AG10803 (cell line): Measurements from ENCODE around the gene ADGRB3.

Experiments
- DNase-seq: peaks from one replicate; pipeline ENCODE4 v3.0.0; 2010; ENCODE audit warnings: low read depth
- H3K4me3 ChIP-seq: 2 replicates; pipeline ENCODE4 v1.5.1; 2011; ENCODE audit warnings: mild to moderate bottlenecking, low read length, control low read depth
- CTCF ChIP-seq: conservative IDR thresholded peaks from 2 replicates; pipeline ENCODE4 v1.5.1; 2011; ENCODE audit warnings: mild to moderate bottlenecking, low read length, control low read depth, inconsistent platforms

The ADGRB3 gene

GRCh38 chr6:68993911-68994310 is 358.8 kb downstream of the ADGRB3 start:
- no peak for DNase-seq
- no peak for TF ChIP-seq CTCF
- H3K4me3 ChIP-seq: no peak overlapping the region

- no peak overlapping the region for H3K4me3 ChIP-seq
- no peak for DNase-seq
- no peak for TF ChIP-seq CTCF
These were observed 359.4 kb downstream of the ADGRB3 start for GRCh38 chr6:68994521-68994920.

- H3K4me3 ChIP-seq: no peak overlapping the region
- TF ChIP-seq CTCF: no peak
- no peak for DNase-seq
These were observed 370.1 kb downstream of the ADGRB3 start for GRCh38 chr6:69005199-69005598.

- no peak for DNase-seq
- no peak overlapping the region for H3K4me3 ChIP-seq
- TF ChIP-seq CTCF: no peak
These were observed 372.7 kb downstream of the ADGRB3 start for GRCh38 chr6:69007781-69008180.

GRCh38 chr6:69012211-69012610 is 377.1 kb downstream of the ADGRB3 start:
- DNase-seq: no peak
- no peak for TF ChIP-seq CTCF

GRCh38 chr6:69012876-69013275 is 377.8 kb downstream of the ADGRB3 start:
- TF ChIP-seq CTCF: no peak
- H3K4me3 ChIP-seq: no peak overlapping the region
- no peak for DNase-seq

More at GRCh38 chr6:69012211-69012610, 377.1 kb downstream of the ADGRB3 start:
- no peak overlapping the region for H3K4me3 ChIP-seq

GRCh38 chr6:69018906-69019305 is 383.8 kb downstream of the ADGRB3 start:
- TF ChIP-seq CTCF: no peak
- H3K4me3 ChIP-seq: no peak overlapping the region
- no peak for DNase-seq
